SU-DHL-6 (cell line): ENCODE measurements around the gene SLC4A2.

Experiments used
- CTCF ChIP-seq: fragments of 200-600 bp; sonication (generic); IDR thresholded peaks from one replicate; pipeline ENCODE4 v1.5.1; 2017; ENCODE audit warnings: antibody characterized with exemption, mild to moderate bottlenecking, low read length, moderate library complexity; ENCODE audit not compliant: insufficient read depth, poor library complexity, severe bottlenecking
- EZH2phosphoT487 ChIP-seq: fragments of 200-600 bp; sonication (generic), shearing (Covaris generic); conservative IDR thresholded peaks from 2 replicates; pipeline ENCODE4 v1.6.1; 2018; ENCODE audit warnings: mild to moderate bottlenecking, antibody characterized with exemption, low read length, moderate library complexity, mixed read lengths

GRCh38 chr7:151077705-151078232 is 18.4 kb downstream of the SLC4A2 start:
- TF ChIP-seq CTCF (no peak), EZH2phosphoT487 (no peak)
